Stimulated activated CD4-positive, alpha-beta T cell treated with anti-CD3 and anti-CD28 coated beads, TNF-alpha, amount 100 ng/mL, for 4 hours (primary cell): ENCODE data around the gene MTG1.
"Not testable (repeated sequence)": the region's sequence is repeated elsewhere in the genome, so short reads cannot be mapped to it uniquely, and the experiment has no call there.

Experiments
- DNase-seq, 3 experiments: peaks; one replicate each; pipeline ENCODE4 v3.0.0-alpha.2; 2020; ENCODE audit warnings: low read depth in 3 of 3

Gene MTG1

GRCh38 chr10:133466683-133467275 is 72.8 kb downstream of the MTG1 start:
- DNase-seq, result no peak

DNA sequence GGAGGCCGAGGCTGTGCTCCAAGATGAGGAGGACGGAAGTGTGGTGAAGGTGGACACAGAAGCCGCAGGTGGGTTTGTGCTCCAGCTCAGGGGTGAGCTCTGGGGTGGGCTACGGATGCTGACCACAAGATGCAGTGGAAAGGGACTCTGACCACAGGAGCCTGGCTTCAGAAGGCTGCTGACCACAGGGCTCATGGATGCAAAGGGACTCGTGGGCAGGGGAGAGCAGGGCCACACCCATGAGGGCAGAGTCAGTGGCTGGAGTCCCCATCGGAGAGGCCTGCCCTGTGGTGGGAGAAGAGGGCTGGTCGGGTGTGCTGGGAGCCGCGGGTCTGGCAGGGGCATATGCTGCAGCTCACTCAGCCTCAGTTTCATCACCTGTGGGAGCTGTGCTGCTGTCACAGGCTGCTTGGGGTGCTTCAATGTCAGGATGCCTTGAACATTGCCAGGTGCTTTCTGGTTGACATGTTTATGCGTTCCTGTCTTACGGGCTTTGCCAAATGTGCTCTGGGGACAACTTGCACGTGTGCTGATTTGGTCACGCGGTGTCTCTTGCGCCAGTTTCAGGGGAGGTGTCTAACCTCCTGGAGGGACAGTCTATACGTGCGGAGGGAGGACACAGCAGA is 73.4 kb downstream of the MTG1 start:
- no peak for DNase-seq

- not testable (repeated sequence) for DNase-seq
Observed at GRCh38 chr10:133469205-133469604, 75.2 kb downstream of the MTG1 start.

DNA sequence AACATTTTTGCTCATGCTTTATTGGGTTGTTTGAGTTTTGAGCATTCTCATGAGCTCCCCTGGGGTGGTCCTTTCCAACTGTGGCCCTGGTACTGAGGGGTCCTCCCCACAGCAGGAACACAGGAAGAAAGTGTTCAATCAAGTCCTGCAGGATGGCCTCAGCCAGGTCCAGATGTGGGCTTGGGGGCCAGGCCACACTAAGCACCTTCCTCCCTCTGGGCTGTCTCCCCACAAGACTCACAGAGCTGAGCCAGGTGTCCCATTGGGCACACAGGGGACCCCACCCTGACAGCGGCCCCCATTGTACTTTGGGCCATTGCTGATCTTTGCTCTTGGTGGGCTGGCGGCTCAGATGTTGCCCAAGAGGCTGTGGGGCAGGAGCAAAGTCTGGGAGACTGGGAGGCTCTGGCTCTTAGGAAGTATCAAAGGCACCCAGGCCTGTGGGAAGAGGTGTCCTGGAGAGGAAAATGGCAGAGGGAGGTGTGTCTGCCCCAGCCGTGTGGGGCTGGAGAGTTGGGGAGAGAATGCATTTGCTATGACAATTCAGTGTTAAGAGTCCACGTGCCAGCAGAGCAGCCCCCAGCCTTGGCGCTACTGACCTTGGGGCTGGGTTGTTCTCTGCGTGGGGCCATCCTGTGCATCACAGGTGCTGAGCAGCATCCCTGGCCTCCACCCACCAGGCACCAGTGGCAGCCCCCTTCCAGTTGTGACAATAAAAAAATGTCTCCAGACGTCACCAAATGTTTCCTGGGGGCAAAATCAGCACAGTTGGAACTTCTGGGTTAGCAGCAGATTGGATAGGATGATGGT is 77.5 kb downstream of the MTG1 start:
- no peak for DNase-seq
